Mononuclear cell (primary cell): ENCODE results near the gene RPS10. TPM values are rescaled to one million over a fixed set of nuclear protein-coding genes. Genes with fewer than 3 reads are reported as not detected.
A peak's percentile ranks its signal among the peaks of the same experiment; 100 is the strongest.
"Not testable (repeated sequence)": the region's sequence is repeated elsewhere in the genome, so short reads cannot be mapped to it uniquely, and the experiment has no call there.

Experiments
- H3K27me3 ChIP-seq: 2 replicates; pipeline ENCODE4 v1.6.0; 2011; ENCODE audit warnings: low read length, control low read depth; ENCODE audit not compliant: insufficient read depth
- H3K4me1 ChIP-seq: 2 replicates; pipeline ENCODE4 v1.5.1; 2011; ENCODE audit warnings: mild to moderate bottlenecking, low read length, control low read depth; ENCODE audit not compliant: insufficient read depth
- H3K4me3 ChIP-seq: 2 replicates; pipeline ENCODE4 v1.5.1; 2011; ENCODE audit warnings: mild to moderate bottlenecking, low read length, moderate library complexity
- H3K9me3 ChIP-seq: 2 replicates; pipeline ENCODE4 v1.5.1; 2011; ENCODE audit warnings: low read depth, mild to moderate bottlenecking, control low read depth, low read length
- total RNA-seq: library from RNA; depleted of rRNA; stranded (reverse); fragments of >200 nt; gene quantifications from one replicate; pipeline ENCODE4 v1.2.3, GENCODE V29; 2012

RPS10 gene
- total RNA-seq, 1 donor: 4,222 TPM

DNA sequence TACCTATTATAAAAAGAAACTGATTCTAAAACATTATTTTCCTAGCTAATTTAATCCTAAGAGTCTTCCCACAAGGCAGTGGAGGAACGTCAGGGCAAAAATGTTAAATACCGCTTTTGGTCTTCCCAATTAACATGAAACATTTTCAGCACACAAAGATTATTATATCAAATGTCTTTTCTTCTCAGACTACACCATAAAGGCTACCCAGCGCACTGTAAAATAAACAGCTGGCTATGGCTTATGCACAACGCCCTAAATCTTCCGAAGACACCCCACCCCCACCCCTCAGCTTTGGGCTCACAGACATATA lies 34.4 kb downstream of the RPS10 start:
- H3K27me3 ChIP-seq: no peaks in the 10 kb centered on the region
- H3K4me3 ChIP-seq: peak overlapping the region; percentile 88

DNA sequence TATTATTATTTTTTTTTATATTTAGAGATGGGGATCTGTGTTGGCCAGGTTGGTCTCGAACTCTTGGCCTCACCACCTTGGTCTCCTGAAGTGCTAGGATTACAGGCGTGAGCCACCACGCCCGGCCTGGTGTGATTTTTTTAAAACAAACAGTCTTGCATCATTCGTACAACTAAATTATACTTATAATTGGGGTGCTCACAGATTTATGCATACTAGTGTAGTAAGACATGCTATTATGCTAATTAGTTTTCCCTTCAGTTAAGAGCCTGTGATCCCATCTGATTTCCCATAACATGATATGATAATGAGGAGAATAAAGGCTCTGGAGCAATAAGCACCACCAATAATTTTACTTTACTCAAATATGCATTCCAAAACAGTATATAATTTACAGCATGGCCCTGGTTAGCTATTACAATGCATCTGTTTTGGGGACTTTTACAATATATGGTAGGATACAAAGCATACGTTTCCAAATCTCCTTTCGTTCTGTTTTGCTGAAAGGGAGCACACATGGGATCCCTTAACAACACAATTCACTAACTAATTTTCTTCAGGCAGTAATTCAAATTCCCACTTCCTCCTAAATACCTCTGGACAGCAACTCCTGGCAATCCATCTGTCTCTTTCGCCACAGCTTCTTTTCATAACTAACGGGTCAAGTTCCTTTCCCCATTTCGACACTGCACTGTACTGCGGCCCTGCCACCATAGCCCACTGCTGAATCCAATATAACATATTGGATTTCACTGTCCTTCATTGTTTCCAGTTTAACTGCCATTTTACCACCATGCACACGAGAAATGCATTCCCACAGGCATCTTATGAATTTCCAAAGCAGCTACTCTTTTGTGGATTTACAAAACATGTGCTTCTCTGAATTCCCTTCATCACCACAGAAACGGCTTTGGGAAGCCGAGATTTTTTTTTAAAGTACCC lies 35.1 kb downstream of the RPS10 start:
- Histone ChIP-seq H3K9me3 (no peaks in the 10 kb centered on the region), H3K4me3 (peak overlapping the region; percentile 88), H3K27me3 (no peaks in the 10 kb centered on the region), H3K4me1 (peaks cover 42% of the 10 kb centered on the region)

More for the DNA sequence above, 34.4 kb downstream of the RPS10 start:
- Histone ChIP-seq H3K9me3 (no peaks in the 10 kb centered on the region), H3K4me1 (peaks cover 41% of the 10 kb centered on the region)

DNA sequence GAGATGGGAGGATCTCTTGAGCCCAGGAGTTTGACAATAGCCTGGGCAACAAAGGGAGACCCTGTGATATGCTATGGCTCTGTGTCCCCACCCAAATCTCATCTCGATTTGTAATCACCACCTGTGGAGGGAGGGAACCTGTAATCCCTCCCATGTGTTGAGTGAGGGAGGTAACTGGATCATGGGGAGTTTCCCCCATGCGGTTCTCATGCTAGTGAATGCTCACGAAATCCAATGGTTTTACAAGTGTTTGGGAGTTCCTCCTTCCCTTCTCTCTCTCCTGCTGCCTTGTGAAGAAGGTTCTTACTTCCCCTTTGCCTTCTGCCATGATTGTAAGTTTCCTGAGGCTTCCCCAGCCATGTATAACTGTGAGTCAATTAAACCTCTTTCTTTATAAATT lies 36.8 kb downstream of the RPS10 start:
- H3K4me3 ChIP-seq: no peak overlapping the region
- H3K27me3 ChIP-seq: no peaks in the 10 kb centered on the region
- peaks cover 44% of the 10 kb centered on the region for H3K4me1 ChIP-seq
- no peaks in the 10 kb centered on the region for H3K9me3 ChIP-seq

DNA sequence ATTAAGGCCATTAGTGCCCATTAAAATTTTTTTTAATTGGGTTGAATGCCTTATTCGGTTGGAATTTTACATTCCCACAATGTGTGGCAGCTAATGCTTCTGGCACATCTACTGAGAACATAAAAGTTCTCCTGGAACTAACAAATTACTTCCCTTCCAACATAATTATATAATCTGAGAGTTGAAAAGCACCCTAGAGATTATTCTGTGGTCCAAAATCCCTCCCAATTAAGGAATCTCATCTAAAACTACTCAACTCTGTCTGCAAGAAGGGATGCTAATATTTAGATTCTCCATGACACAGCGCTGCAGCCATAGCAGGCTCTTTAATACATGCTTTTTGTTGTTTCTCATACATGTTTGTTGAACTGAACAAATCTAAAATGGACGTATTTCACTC lies 37.4 kb downstream of the RPS10 start:
- H3K4me1 ChIP-seq: peaks cover 38% of the 10 kb centered on the region
- no peaks in the 10 kb centered on the region for H3K27me3 ChIP-seq
- no peak overlapping the region for H3K4me3 ChIP-seq
- no peaks in the 10 kb centered on the region for H3K9me3 ChIP-seq

DNA sequence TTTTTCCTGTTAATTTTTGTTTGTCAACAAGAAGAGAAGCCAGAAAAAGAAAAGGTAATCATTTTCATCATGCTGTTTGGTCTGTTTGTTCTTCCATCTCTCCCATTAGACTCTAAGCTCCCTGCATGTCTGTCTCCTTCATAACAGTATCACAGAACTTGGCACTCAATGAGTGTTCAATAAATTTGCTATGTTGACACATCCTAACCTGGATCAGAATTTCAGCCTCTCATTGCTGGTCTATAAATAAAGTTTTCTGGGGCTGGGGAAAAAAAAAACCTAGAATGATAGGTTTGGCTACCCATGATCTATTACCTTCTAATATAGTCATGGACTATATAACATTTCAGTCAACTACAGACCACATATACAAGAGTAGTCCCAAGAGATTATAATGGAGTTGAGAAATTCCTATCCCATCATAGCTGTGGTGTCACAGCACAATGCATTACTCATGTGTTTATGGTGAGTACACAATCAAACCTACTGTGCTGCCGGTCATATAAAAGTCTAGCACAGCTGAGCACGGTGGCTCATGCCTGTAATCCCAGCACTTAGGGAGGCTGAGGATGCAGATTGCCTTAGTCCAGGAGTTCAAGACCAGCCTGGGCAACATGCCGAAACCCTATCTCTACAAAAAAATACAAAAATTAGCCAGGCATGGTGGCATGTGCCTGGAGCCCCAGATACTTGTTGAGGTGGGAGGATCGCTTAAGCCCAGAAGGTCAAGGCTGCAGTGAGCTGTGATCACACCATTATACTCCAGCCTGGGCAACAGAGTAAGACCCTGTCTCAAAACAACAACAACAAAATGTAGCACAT lies 39.3 kb downstream of the RPS10 start:
- H3K4me3 ChIP-seq: no peak overlapping the region
- H3K9me3 ChIP-seq: no peaks in the 10 kb centered on the region
- H3K27me3 ChIP-seq: no peaks in the 10 kb centered on the region

DNA sequence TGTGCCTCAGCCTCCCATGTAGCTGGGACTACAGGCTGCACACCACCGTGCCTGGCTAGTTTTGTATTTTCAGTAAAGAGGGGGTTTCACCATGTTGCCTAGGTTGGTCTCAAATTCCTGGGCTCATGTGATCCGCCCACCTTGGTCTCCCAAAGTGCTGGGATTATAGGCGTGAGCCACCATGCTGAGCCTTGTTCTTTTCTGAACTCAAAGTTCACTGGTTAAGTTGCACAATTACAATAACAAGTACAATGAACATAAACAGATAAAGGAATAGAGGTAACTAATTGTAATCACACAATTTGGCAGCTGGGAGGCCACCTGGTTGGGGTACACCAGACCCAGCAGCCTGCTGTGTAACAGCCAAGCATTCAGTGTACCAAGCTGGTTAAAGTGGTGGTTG lies 40.1 kb downstream of the RPS10 start:
- Histone ChIP-seq H3K27me3 (no peaks in the 10 kb centered on the region), H3K4me1 (peaks cover 22% of the 10 kb centered on the region), H3K4me3 (no peak overlapping the region), H3K9me3 (no peaks in the 10 kb centered on the region)

More for the DNA sequence above, 39.3 kb downstream of the RPS10 start:
- H3K4me1 ChIP-seq: peaks cover 29% of the 10 kb centered on the region

DNA sequence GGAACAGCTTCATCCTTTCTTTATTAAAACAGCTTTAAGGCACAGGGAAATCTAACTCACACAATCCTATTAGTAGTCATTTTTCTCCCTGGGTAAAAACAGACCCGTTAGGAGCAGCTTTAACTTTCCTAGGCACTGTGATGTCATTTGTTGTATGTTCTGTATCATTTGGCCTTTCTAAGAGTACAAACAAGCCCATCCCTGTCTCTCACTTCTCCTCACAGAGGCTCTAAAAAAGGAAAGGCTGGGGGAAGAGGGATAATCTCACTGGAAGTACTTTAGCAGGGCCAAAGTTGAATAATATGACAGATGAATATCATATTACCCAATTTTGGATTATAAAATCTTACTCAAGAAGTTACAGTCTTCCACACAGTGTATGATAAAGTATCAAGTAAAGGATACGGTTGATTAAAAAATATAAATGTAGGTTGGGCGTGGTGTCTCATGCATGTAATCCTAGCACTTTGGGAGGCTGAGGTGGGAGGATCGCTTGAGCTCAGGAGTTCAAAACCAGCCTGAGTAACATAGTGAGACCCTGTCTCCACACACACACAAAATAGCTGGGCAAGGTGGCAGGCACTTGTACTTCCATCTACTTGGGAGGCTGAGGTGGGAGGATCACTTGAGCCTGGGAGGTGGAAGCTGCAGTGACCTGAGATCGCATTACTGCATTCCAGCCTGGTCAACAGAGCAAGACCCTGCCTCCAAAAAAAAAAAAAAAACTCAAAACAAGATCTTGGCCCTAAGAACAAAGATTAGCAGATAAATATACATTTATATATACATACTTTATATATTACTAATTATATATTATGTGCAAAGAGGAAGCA lies 41.3 kb downstream of the RPS10 start:
- Histone ChIP-seq H3K9me3 (no peaks in the 10 kb centered on the region), H3K4me3 (no peak overlapping the region), H3K27me3 (no peaks in the 10 kb centered on the region), H3K4me1 (peaks cover 13% of the 10 kb centered on the region)

DNA sequence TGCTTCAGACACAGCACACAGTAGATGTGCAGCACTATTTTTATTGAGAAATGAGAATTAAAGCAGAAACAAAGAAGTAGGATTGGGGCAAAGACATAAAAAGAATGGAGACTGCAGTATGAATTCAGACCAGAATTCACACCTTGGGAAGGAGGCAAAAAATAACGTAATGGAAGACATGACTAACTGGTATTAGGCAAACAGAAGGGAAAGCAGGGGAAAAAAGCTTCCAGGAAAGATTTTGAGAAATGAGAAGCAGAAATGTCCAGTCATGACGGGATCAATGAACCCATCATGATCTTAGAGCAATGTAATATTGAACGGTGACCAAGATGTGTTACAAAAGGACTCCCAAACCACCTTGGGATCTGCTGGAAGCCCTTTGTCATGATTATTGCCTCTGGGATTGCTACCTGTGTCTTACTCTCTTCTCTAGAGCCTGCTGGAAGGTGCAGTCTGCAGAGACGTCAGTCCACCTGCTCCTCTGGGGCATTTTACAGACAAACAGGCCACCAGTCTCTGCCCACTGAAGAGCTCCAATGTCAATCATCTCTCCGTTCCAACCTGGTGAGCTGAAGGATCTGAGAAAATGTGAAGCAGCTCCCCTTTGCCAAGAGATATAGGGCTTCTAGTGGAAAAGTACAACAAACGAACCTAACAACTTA lies 42.1 kb downstream of the RPS10 start:
- Histone ChIP-seq H3K4me1 (peaks cover 10% of the 10 kb centered on the region), H3K4me3 (no peak overlapping the region), H3K9me3 (no peaks in the 10 kb centered on the region), H3K27me3 (no peaks in the 10 kb centered on the region)

DNA sequence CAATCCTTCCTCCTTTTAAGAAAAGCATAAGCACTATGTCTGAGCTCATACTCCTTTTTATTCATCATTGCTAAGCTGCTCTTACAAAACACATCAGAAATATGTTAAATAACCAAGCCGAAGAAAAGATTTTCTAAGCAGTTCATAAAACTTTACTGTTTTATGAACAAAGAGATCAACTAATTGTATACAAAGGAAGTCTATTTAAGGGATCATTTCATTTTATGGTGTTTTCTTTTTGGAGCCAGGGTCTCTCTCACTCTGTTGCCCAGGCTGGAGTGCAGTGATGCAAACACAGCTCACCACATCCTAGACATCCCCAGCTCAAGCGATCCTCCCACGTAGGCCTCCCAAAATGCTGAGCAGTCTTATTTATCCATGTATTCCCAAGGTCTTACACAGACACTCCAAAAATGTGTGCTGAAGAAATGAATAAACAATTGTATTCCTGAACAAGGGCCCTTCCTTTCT lies 42.7 kb downstream of the RPS10 start:
- Histone ChIP-seq H3K4me3 (no peak overlapping the region), H3K4me1 (peaks cover 15% of the 10 kb centered on the region), H3K27me3 (no peaks in the 10 kb centered on the region), H3K9me3 (no peaks in the 10 kb centered on the region)

DNA sequence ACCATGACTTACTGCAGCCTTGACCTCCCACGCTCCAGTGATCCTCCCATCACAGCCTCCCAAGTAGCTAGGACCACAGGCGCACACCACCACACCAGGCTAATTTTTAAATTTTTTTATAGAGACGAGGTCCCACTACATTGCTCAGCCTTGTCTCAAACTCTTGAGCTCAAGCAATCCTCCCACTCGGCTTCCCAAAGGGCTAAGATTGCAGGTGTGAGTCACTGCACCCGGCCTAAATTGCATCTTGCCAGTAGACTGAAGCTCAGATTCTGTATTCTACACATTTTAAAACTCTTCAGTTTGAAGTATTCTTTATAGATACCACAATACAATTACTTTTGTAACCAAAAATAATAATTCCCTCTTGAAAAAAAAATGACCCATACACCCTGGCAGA lies 44.8 kb downstream of the RPS10 start:
- peaks cover 8% of the 10 kb centered on the region for H3K4me1 ChIP-seq
- H3K27me3 ChIP-seq: no peaks in the 10 kb centered on the region
- no peak overlapping the region for H3K4me3 ChIP-seq
- H3K9me3 ChIP-seq: no peaks in the 10 kb centered on the region

DNA sequence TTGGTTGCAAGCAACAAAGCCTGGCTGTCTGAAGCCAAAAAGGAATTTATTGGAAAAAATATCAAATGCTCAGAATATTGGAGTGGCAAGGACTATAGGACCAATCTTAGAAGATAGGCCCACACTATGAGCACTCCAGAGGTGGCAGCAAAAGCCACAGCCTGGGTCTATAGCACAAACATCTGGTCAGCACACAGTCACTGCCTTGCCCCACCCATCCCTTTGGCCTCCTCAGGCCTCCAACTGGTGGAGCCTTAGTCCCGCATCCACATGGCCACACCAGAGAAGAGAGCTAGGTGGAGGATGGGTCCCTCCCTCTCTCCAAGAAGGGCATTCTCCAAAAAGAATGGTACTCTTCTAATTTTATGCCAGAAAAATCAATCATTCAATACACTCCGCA lies 47.4 kb downstream of the RPS10 start:
- H3K27me3 ChIP-seq: no peaks in the 10 kb centered on the region
- peaks cover 25% of the 10 kb centered on the region for H3K4me1 ChIP-seq
- no peaks in the 10 kb centered on the region for H3K9me3 ChIP-seq
- no peak overlapping the region for H3K4me3 ChIP-seq

DNA sequence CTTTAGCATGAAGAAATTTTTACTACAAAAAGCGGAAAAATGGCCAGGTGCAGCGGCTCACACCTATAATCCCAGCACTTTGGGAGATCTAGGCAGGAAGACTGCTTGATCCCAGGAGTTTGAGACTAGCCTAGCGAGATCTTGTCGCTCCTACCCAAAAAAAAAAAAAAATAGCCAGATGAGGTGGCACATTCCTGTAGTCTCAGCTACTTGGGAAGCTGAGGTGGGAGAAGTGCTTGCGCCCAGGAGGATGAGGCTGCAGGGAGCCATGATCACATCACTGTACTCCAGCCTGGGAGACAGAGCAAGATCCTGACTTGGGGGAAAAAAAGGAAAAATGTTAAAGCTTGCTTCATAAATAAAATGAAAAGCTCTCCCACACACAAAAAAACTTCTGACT lies 47.9 kb downstream of the RPS10 start:
- Histone ChIP-seq H3K27me3 (no peaks in the 10 kb centered on the region), H3K9me3 (no peaks in the 10 kb centered on the region), H3K4me3 (no peak overlapping the region), H3K4me1 (peaks cover 29% of the 10 kb centered on the region)

DNA sequence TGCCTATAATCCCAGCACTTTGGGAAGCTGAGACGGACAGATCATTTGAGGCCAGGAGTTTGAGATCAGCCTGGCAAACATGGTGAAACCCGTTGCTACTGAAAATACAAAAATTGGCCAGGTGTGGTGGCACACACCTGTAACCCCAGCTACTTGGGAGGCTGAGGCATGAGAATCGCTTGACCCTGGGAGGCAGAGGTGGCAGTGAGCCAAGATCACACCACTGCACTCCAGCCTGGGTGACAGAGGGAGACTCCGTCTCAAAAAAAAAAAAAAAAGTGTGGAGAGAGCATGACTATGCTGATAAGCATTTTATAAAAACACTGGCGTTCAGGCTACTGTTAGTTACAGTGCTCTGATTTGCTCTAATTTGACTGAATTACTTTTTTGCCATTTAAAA lies 48.3 kb downstream of the RPS10 start:
- H3K27me3 ChIP-seq, H3K4me3 ChIP-seq, H3K9me3 ChIP-seq: not testable (repeated sequence)
- peaks cover 32% of the 10 kb centered on the region for H3K4me1 ChIP-seq

DNA sequence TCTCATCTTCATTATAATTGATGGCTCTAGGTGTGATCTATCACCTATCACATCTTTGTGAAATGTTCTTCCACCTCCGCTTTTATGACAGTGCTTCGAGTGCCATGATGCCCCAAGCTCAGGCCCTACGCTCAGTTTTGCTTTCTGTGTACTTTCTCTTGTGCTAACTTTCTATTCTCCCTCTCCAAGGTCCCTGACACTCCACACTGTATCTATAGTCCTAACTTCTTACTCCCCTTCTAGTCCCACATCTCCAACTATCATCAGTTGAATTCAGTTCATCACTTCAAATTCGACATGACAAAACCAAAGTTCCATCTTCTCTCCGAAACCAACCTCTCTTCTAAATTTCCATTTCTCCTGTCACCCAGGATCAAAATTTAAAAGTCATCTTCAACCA lies 50.0 kb downstream of the RPS10 start:
- Histone ChIP-seq H3K27me3 (no peaks in the 10 kb centered on the region), H3K4me1 (peaks cover 37% of the 10 kb centered on the region), H3K4me3 (no peak overlapping the region), H3K9me3 (no peaks in the 10 kb centered on the region)
